NCI-H2196 treated with DMSO at 0.1 percent for 48 hours (cell line): ENCODE data around the gene ELK1.
"Not testable (repeated sequence)": the region's sequence is repeated elsewhere in the genome, so short reads cannot be mapped to it uniquely, and the experiment has no call there.

Experiments
- DNase-seq: peaks from one replicate; lab custom pipeline; 2025; ENCODE audit not compliant: unreplicated experiment; lab: John Stamatoyannopoulos, UW

ELK1 gene, protein sequence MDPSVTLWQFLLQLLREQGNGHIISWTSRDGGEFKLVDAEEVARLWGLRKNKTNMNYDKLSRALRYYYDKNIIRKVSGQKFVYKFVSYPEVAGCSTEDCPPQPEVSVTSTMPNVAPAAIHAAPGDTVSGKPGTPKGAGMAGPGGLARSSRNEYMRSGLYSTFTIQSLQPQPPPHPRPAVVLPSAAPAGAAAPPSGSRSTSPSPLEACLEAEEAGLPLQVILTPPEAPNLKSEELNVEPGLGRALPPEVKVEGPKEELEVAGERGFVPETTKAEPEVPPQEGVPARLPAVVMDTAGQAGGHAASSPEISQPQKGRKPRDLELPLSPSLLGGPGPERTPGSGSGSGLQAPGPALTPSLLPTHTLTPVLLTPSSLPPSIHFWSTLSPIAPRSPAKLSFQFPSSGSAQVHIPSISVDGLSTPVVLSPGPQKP

DNA sequence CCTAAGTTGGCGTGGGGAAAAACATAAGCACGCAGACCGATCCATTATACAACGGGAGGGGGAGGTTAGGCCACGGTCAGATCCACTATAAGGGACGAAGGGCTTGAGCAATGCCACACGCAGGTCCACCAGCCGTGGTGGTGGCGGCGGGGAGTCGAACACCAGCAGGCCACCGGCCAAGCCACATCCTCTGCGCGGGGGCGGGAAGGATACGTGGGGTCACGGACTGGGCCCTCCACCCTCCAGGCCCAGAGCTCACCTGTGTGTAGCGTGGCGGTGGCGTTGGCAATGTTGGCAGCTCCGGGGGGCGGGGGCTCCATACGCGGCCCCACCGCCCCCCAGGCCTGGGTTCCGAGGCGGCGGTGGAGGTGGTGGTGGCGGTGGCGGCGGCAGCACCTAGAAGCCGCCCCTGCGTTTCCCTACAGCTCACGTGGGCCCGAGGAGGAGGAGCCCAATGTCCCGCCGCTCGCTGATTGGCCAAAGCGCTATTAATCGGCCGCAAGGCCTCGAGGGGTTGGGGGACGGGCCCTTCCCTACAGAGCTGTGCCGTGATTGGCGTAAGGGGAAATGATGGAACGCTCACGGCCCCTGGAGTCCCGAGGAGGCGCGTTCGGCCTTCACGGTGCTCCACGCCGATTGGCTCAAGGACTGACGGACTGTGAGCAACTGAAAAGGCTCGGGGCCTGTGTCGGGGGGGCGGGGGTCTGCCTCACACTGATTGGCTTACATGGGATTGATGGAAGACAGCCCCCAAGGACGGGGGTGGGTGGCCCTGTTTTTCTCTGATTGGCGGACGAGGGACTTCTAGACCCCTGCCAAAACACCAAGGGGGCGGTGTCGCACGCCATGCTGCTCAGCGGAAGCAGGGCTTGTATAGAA lies at the start of gene ELK1:
TSS of gene ELK1 (minus strand) at position 400 of the 879 bp plus-strand sequence. CDS start 9,122 bp downstream, outside the sequence.
- DNase-seq: peak; percentile 87

DNA sequence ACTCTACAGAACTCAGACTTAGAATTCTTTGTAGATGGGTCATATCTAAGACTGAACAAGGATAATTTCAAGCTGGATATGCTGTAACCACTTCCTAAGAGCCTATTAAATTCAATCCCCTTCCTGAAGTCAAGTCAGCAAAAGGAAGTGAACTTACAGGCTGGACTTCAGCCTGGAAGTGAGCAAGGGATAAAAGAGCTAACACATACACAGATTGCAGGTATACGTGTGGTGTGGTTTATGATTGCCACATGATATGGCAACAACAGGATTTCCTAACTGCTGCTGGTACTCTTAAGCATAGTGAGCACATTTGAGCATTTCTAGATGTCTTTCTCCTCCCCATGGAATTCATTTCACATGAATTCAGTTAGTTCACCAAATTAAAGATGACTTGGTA lies 46.8 kb upstream of the ELK1 start:
- no peak for DNase-seq

DNA sequence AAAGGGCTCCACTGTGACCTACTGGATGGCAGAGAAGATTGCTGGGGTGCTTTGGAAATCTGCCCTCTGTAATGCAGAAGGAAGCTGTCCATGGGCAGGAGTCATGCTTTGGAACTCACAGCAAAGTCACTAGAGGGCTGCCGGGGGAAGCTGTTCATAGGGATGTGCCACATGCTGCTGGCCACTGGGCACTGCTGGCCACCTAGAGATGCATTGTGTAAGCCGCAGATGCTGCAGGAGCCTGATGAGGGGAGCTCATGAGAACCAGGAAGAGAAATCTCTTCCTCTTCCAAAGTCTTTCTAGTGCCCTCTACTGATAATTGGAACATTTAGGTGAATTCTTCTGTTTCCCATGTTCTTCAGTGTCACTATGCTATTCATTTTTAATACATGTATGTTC lies 39.8 kb upstream of the ELK1 start:
- no peak for DNase-seq

GRCh38 chrX:47687263-47687662 lies 36.9 kb upstream of the ELK1 start:
- DNase-seq: no peak

- DNase-seq: no peak
These were observed 33.5 kb upstream of the ELK1 start for GRCh38 chrX:47683829-47684205.

DNA sequence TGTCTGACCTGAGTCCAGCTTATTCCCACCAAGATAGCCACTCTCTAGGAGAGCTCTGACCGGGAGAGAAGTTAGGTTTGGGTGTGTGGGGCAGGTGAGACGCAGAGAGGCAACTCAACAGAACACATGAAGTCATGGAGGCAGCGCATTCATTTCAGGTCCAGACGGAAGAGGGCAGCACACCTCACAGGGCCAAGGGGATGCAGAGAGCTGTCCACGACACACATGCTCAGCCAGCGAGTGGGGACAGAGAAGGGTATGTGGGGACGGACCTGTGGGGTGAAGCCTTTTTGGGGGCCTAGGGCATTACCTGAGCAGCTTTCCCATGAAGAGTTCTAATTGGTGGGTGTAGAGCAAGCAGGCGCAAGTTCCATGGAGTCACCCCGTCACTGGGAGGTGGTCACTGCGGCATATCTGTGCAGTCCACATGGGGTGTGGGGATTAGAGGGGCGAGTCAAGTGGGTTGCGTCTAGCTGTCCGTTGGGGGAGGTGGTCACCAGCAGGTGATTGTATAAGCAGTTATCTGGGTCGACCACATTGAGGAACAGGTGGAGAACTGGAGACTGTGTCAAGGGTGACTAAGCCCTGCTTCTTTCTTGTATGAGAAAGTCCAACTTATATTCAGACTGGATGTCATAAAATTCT lies 32.9 kb upstream of the ELK1 start:
- DNase-seq: no peak

DNA sequence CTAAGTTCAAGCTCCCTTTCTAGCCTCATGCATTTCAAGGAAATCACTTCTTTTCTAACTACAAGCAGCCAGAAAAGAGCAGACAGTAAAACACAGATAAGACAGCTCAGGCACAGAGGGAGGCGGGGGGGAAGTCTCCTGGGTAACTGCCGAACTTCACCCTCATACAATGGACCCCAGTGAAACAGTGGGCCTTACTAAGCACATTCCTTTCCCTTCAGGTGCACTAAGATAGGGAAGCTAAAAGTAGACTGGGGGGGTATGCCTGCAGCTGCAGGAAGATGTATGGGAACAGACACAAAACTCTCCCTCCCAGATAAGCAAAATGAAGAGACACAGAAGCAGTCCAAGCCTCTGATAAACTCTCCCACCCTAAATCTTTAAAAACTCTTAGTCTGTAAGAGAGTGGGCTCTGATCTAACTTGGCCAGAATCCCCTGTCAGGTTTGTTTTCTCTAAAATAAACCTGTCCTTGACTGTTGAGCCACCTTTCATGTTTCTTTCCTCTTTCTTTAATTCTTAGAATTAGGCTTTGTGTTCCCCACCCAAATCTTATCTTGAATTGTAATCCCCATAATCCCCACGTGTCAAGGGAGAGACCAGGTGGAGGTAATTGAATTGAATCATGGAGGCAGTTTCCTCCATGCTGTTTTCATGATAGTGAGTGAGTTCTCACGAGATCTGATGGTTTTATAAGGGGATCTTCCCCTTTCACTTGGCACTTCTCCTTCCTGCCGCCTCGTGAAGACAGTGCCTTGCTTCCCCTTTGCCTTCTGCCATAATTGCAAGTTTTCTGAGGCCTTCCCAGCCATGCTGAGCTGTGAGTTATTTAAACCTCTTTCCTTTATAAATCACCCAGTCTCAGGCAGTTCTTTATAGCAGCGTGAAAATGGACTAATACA lies 25.8 kb upstream of the ELK1 start:
- DNase-seq: not testable (repeated sequence)

DNA sequence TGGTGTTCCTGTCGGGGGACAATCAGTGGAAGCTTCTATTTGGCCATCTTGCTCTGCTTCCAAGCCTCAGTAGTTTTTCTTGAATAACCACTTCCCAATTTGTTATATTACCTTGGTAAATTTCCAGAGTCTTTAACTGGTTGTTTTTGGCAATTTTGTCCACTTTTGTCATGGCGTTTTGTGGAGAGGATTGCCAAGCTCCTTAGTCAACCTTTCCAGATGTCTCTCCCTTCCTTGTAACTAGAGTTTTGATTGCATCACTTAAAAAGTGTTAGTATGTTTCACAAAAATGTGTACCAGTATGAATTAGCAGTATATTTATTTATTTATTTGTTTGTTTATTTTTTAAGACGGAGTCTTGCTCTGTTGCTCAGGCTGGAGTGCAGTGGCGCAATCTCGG lies 24.4 kb upstream of the ELK1 start:
- DNase-seq: no peak

DNA sequence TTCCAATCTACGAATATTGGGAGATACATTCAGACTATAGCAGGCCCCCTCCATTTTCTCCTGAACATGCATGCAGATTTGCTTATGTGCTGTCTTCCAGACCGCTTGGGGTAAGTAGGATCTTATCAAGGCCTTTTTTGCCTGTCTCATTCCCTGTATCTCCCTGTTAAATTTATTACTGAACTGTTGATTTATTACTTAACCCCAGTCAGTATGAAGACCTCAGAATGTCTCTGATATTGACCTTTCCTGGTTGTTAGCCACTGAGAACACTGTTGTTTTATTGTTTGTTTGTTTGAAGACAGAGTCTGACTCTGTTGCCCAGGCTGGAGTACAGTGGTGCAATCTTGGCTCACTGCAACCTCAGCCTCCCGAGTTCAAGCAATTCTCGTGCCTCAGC lies 15.4 kb upstream of the ELK1 start:
- DNase-seq: not testable (repeated sequence)

GRCh38 chrX:47664737-47665136 lies 14.4 kb upstream of the ELK1 start:
- no peak for DNase-seq

- DNase-seq: no peak
These were observed 11.8 kb upstream of the ELK1 start for GRCh38 chrX:47662144-47662657.

DNA sequence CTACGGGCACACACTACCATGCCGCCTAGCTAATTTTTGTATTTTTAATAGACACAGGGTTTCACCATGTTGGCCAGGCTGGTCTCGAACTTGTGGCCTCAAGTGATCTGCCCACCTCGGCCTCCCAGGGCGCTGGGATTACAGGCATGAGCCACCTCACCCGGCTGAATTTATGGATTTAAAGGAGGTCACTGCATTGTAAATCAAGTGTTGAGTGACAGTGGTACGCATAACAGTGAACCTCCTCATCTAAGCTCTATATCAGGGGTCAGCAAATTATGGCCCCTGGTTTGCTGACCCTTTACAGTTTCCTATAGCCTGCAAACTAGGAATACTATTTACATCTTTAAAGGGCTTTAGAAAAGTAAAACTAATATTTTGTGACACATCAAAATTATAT lies 11.2 kb upstream of the ELK1 start:
- no peak for DNase-seq

DNA sequence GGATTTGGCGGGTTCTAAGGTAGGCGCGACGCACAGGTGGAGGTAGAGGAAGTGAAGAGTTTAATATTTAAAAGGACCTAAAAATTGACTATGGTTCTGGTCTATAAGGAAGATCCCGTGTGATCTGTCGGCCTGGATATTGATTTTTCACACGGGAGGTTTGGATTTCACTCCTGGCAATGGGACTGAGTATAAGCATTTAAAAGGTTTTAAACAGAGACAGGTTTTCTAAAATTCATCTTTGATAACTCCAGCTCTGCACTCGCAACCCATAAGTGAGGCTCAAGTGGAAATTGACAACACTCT lies 9.0 kb upstream of the ELK1 start:
- no peak for DNase-seq

- peak; percentile 91 for DNase-seq
These were observed 8.5 kb upstream of the ELK1 start, which contains the start of gene UXT for GRCh38 chrX:47658684-47659420. Gene UXT, minus strand, starts transcription at chrX:47659180. Its CDS starts 253 bp downstream, at chrX:47658927.

DNA sequence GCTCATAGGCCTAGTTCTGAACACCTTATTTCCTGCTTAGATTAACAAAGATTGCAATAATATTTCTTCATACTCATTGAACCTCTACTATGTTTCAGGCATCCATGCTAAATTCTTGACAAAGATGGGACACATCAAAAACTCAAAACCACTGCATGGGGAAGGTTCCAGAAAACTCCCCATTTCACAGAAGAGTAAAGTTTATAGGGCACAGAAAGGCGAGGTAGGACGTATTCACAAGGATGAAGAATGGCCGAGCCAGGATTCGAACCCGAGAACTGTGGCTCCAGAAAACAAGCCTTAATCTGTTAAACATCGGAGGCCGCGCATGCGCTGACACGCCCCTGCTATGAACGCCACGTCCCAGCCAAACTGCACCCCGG lies 7.9 kb upstream of the ELK1 start:
- DNase-seq: no peak

GRCh38 chrX:47651043-47651905 lies 911 bp upstream of the ELK1 start:
- no peak for DNase-seq

DNA sequence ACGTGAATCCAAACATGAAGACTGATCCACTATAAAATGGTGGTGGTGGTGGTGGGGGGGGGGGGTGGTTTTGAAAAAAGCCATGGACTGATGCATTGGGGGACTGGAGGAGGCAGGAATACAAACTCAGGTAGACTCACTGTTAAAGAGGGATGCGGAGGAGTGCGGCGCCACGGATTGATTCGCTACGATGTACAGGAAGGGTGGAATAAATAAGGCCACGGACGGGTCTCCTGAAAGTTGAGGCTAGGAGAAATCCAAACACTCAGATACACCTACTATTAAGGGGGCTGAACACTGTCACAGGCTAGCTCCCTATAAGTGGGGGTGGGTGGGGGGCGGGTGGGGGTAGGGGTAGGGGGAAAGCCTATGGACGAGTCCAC lies 591 bp downstream of the ELK1 start:
- no peak for DNase-seq

DNA sequence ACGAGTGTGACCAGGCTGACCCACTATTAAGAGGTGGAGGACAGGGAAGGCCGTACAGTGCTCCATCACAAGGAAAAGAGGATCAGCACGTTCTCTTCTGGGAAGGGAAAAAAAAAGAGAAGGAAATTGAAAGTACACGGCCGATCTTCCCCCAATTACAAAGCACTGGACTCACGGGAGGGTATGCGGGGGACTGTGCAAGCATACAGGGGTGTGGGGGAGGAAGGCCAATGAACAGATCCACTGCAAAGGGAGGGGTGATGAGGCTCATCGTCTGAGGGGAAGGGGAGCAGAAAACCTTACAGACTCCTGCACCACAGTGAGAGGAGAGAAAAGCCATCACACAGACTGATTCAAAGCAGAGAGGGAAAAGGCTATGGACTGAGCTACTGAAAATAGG lies 1.1 kb downstream of the ELK1 start:
- no peak for DNase-seq

GRCh38 chrX:47648376-47648775 lies 2.0 kb downstream of the ELK1 start:
- no peak for DNase-seq
